Stimulated activated CD4-positive, alpha-beta T cell treated with anti-CD3 and anti-CD28 coated beads, Interleukin-1b, Interleukin-23, amount 100 ng/mL, for 48 hours (primary cell): ENCODE results near the gene FGGY.
"Not testable (repeated sequence)": the region's sequence is repeated elsewhere in the genome, so short reads cannot be mapped to it uniquely, and the experiment has no call there.

ENCODE experiments used
- DNase-seq: peaks from one replicate; pipeline ENCODE4 v3.0.0-alpha.2; 2020

FGGY gene

DNA sequence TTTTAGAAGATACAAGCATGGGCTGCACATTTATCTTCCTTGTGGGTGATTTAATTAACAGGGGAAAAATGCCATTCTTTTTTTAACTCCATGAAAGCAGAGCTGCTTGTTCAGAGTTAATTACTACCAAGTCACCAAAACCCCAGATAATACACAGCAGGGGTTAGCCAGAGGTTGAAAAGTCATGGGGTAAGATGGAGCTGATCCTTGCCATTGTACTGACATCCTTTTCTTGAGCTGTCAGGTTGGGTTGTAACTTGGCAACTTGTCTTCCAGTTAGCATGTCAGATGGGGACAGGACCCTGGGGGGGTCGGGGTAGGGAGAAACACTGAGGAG lies 260.6 kb downstream of the FGGY start:
- DNase-seq = no peak

DNA sequence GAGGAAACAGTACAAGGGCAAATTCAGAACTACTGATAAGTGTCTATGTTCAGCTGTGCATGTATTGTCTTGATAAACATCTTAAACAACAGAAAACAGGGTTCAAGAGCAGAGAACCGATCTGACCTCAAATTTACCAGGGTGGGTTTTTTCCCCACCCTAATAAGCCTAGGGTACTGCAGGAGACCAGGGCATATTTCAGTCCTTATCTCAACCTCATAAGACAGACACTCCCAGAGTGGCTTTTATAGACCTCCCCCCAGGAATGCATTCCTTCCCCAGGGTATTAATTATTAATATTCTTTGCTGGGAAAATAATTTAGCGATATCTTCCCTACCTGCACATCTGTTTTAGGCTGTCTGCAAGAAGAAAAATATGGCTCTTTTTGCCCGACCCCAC lies 261.7 kb downstream of the FGGY start:
- not testable (repeated sequence) for DNase-seq

DNA sequence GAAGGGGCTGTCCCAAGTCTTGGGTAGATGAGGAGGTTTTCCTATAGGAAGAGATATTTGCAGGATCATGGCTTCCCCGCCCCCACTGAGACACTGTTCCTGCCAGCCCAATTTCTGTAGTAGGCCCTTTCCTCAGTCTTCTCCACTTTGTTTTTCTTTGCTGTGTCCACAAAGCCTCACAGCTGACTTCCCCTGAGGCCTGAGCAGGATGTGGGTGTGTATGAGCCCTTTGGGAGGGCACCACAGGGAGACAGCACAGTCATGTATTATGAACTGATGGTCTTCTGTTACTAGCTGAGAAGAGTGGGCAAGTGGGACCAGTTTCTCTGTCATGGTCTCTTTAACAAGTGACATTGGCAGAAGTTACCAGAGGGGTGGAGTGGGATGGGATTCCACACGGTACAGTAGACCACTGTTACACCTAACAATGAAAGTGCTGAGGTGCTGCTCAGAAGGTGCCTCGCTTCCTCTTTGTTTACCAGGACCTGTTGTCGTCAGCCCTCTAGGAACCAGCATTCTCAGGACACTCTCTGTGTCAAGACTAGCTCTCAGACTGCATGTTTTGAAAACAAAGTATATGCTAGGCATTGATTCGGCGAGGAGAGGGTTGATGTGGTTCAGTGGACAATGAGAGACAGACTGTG lies 264.0 kb downstream of the FGGY start:
- no peak for DNase-seq

DNA sequence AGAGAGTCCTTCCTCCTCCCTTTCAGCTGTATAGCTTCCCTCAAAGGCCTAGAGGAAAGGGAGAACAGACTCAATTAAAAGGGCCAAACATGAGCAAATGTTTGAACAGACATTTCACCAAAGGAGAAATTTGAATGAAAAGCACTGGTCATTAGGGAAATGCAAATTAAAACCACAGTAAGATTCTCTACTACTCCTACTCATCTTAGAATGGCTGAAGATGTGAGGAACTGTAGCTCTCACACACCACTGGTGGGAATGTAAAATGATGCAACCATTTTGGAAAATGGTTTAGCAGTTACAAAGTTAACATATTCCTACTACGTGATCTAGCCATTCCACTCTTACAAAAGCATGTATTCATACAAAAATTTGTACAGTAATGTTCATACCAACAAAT lies 264.9 kb downstream of the FGGY start:
- no peak for DNase-seq

DNA sequence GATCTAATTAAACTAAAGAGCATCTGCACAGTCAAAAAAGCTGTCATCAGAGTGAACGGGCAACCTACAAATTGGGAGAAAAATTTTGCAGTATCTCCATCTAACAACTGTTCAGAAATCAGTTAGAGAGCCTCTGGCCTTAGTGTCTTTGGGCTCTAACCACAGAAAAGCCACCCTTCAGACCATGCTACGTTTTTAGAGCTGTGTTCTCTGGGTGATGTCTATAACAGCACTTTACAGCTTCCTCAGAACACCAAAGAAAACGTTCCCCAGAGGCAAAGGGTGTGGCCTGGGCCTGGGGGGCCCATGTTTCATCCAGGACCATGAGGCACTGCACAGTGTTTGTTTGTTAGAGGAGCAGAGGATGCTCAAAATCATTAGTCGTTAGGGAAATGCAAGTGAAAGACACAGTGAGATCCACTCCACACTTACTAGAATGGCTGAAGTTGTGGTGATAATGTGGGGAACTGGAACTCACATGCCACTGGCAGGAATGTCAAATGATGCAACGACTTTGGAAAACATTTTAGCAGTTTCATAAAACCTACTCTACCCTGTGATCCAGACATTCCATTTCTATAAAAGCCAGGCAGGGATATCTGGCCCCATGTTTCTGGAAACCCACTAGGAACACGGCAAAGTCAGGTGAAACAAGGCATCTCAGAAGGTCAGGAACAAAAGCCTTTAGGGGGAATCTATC lies 267.4 kb downstream of the FGGY start:
- DNase-seq = no peak

DNA sequence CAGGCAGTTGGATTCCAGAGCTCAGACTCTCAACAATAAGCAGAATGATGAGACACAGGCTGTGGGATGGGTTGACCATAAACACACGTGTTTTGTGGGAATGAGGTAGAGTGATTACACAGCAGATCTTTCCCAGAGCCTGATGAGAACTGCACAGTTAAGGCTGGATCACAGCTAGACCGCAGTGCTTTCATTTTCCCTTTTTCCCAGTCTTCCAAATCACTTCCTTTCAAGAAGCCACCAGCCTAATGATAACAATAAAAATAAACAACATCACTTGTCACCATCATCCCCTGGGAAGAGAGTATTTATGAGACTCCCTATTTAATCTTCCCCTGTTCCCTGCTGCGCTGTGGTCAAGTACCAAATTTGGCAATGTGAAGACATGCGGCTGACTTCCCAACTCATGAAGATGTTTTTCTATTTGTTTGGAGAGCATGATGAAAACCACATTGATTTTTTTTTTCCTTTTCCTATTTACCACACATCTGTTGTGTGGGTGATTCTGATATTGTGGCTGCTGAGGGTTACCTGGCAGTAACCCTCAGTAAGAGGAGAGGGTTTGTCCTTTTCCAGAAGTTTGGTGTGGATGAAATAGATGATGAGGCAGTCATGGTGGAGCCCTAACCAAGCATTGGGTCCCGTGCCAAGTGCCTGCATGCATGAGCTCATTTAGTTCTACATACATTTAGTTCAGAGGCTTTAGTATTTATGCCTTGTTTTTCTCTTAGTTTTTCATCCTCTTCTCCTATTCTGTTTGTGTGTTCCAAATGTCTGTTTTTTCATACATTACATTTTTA lies 268.9 kb downstream of the FGGY start:
- DNase-seq = no peak

DNA sequence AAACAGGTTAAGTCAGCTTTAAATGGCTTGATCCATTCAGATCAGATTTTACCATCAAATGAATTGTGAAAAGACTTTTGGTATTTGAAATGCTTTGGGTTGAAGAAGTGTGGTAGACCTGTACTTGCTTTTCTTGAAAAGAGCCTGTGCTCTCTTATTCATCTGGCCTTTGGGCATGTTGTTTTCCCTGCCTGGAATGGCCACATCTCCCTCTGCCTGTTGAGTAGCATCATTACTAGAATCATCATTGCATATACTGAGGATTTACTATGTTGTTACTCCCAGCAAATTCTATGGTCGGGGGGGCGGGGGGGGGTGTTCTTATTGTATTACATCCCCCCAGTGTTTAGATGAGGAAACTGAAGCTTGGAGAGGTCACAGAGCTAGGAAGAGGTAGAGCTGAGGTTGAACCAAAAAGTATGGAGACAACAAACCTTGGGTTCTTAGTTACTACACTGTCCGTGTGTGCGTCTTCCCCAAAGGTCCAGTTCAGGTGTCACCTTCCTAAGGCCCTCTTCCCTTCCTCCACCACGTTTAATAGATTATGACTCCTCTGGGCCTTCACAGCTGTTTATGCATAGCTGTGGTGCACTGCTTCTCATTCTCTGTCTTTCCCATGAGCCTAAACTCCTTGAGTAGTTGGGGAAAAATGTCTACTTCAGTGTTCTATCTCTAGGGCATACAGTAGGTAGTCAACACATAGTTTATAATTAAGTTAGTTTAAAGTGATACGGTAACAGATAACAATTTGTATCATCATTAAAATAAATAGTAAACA lies 271.5 kb downstream of the FGGY start:
- DNase-seq = no peak

DNA sequence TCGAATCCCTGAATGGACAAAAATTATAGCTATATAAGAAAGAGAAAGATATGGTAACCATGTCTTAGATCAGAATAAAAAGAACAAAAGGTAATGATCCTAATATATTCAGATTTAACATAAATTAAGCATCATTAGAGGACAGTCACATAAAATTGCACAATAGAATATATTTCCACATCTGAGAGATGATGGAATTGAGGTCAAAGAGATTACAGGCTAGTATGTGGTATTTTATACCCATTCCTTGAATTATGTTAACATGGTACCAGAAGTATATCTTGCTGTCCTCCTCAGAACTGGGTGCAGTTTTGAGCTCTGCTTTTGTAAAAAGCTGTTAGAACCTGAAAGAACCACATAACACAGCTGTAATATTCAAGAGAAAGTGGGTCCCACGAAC lies 272.3 kb downstream of the FGGY start:
- no peak for DNase-seq

DNA sequence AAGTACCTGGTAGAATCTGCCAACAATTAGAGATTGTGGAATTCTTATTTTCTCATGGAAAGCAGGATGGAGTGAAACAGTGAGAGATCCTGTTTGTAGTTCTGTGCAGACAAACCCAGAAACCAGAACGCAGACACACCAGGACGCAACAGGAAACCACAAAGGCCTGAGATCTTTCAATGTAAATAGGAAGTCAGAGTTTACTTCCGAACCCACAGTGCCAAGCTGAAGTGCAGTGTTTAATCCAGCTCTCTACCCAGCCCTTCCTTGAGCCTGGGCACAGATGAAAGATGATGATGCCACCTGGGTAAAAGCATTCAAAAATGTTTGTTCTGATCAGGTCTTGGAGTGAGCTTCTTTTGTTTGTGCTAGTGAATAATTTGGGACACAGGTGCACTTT lies 273.6 kb downstream of the FGGY start:
- no peak for DNase-seq

DNA sequence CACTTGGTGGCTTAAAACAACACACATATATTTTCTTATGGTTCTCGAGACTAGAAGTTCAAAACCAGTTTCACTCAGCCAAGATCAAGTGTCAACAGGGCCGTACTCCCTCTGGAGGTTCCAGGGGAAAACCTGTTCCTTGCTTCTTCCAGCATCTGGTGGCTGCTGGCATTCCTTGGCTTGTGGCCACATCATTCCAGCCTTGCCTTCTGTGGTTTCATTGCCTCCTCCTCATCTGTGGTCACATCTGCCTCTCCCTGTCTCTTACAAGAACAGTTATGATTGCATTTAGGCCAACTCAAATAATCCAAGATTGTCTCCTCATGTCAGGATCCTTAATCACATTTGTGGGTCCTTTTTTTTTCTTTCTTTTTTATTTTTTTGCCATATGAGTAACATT lies 277.2 kb downstream of the FGGY start:
- DNase-seq = no peak

DNA sequence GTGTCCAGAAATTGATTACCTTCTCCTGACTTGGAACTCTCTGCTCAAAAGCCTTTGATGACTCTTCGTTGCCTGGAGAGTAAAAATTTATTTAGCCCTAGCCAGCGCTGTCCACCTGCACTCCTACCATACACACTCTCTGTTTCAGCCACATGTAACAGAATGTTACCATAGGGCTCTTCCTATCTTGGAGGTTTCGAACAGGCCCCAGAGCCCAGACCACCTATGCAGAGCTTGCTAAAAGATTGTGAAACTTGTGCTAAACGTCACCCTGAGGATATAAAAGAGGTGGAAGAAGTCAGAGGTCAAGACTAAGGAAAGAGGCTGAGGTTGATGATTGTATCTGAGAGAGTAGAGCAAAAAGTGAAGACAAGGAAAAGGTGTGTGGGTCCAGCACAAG lies 280.9 kb downstream of the FGGY start:
- no peak for DNase-seq

DNA sequence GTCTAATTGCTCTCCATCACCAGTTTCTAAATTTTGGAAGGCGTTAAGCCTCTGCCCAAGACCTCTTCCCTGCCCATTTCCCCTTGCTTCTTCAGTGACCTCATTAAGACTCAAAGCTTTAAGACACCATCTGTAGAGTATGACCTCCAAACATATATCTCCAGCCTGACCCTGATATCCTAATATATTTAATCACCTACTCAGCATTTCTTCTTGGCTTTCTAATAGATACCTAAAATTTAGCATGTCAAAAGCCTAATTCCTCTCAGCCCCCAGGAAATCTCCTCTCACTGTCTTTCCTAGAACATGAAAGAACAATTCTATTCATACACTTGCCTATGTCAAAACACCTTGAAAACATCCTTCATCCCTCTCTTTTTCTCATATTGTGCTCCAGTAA lies 282.3 kb downstream of the FGGY start:
- DNase-seq = no peak

DNA sequence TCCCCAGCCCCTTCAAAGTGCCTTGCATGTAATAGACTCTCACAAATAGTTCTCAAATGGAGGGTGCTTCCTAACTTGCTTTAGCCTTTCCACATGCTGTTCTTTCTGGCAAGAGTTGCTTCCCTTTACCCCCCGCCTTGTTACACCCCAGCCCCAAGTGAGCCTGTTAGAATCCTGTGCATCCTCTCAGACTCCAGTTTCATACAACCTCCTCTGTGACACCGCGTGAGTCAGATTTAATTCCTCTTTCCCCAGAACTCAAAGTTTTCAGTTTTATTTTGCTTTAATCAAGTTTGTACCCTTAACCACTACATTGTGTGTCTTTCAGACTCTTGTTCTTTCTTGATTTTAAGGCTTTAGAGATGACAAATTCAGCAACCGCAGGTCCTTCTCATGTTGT lies 283.4 kb downstream of the FGGY start:
- DNase-seq = no peak

DNA sequence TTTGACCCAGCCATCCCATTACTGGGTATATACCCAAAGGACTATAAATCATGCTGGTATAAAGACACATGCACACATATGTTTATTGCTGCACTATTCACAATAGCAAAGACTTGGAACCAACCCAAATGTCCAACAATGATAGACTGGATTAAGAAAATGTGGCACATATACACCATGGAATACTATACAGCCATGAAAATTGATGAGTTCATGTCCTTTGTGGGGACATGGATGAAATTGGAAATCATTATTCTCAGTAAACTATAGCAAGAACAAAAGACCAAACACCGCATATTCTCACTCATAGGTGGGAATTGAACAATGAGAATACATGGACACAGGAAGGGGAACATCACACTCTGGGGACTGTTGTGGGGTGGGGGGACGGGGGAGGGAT lies 295.5 kb downstream of the FGGY start:
- not testable (repeated sequence) for DNase-seq

DNA sequence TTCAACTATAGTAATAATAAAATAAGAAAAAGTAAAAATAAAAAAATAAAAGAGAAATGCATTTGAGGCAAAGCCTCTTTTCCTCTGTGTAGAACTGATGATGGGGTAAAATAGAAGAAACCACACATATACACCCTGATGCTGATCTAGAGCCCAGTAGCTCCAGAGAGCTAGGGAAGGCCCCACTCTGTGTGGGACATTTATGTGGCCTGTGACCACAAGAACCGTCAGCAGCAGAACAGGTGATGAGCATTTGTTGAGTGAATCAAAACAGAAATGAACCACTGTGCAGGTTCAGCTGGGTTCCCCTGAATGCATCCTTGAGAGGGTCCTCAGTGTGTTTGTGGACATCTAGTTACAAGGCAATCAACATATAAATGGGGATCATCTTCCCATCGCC lies 296.0 kb downstream of the FGGY start:
- no peak for DNase-seq

DNA sequence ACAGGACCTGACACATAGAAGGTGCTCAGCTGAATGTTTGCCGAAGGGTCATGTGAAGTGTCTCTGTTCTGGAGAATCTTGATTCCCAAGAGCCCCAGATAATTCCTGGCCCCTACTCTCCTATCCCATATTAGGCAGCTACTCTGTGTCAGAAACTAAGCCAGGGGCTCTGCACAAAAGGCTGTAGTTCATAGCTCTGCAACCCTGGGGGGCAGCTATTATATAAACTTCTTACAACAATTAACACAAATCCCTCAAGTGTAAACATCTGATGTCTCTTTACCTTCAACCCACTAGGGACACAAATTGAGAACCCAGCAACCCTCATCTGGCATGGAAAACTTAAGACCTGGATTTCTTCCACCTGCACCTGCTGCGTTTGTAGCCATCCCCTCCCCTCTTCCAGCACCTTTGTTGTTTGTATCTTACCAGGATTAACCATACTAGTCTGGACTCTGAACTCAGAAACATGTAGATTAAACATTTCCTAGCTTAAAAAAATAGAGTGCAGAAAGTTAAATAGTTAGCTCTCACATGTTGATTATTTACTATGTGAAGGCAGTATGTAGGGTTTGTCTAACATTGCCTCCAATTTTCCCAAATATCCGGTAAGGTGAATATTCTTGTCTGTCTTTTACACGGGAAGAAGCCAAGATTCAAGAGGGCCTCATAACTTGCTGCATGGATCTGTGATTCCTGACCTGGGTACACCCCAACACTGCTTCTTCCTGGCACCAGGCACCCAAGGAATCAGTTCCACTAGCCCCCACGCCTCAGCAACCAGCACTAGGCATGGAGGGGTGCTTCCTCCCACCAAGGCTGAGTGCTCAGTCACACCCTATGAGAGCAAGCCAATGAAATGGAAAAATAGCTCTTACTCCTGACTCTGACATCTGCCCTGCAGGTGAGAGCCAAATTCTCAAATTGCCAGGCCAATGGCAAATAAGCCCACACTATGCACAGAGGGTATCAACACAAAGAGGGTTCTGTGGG lies 297.2 kb downstream of the FGGY start:
- DNase-seq = no peak

DNA sequence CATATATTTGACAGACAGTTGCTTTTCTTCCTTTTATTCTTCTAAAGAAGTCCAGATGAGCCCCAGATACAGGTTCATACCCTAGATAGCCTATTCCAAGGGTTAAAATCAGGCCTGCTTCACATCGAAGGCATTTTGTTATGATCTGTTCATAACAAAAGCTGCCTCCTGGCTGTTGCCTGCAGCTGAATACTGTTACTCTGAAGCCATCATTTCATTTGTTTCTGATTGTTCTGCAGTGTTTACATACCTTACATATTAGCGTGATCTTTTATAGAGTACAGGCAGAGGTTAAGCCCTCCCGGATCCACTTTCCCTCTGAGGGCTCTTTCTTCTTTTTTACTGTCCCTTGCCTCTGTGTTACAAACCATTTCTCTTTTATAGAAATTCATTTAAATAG lies 298.9 kb downstream of the FGGY start:
- no peak for DNase-seq

DNA sequence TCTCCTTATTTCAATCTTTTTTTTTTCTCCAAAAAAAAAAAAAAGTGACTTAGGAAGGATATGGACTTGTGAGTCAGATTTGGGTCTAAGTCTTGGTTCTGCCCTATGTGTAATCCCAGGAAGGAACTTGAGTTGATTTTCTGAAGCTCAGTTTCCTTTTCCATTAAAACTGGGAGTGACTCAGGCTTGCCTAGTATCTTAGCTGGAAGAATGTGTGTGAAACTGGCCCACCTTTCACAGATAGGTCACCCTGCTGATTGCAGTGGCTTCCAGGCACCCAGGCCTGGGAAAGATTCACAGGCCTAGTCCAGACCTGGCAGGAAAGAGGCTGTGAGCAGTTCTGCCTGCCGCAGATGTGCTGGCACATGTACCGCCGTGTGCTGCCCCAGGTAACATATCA lies 299.5 kb downstream of the FGGY start:
- DNase-seq = peak; percentile 2

DNA sequence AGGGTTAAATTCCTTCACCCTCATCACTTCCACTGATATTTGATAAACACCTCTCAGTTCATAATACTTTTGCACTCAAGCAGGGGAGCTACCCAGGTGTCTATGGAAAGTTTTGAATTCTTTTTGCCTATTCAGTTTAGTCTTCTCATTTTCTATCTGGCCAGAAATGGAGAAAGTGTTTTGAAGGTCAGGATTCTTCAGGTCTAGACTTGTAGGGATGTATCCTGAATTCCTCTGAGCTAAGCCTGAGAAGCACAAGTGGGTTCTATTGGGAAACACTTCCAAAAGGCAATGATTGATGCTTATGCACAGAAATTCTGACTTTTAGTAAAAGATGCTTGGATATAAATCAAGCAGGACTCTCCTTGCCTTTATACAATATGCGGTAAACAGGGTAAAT lies 300.1 kb downstream of the FGGY start:
- DNase-seq = no peak

DNA sequence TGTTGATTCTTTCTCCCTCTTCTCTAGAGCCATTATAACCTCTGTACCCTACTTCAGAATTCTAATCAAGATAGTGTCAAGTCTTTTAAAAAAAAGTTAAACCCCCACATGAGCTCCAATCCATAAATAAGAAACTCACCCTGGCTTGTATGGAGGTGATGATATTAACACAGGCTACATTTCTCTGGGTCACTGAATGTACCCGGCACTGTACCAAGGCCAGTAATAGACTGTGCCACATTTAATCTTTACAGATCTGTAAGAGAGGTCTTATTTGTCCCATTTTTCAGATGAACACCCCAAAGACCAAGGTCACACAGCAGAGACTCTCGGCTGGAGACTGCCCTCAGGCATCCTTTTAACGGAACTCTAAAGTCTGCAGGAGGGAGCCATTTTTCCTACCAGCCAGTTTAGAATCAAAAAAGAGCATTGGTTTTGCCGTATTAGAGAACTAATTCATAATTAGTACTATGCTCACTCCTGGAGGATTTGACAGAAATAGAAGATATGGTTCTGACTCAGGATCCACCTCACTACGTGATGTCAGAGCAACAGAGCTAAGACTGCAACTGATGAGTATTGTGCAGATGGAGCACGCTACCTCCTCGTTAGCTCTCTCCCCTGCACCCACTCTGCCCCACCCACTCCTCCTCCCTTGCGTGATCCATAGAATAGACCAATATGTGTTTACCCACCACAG lies 300.7 kb downstream of the FGGY start:
- no peak for DNase-seq

DNA sequence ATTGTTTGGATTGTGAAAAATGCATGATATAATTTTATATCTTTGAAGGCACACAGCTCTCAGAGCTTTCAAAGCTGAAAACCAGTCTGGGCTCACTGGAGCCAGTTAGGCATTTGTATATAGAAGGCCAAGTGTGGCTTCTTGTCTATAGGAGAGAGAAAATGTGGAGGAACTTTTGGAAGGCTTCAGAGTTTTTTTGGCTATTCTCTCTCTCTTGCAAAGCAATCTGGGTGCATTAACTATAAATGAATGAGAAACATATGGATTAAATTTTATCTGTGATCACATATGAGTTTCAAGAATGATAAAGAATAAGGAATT lies 301.2 kb downstream of the FGGY start:
- no peak for DNase-seq

DNA sequence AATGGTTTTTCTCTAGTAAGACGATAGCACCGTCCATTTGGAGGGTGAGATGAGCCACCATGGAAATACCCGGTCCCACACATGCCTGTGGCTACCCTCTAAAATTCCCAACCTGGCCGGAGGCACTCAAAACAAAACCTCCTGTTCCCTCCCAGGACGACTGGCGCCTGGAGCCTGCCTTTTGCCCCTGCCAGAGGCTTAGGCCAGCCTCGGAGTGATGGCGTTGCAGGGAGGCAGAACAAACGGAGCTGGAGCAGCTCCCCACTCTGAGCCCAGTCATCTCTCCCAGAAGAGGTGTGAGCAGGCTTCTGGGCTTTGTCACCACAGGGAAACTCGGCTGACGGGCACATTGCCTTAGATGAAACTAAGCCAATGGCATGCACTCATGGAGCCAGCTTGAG lies 304.1 kb downstream of the FGGY start:
- DNase-seq = no peak
